ENCODE data around the gene ETV7.

- TF ChIP-seq CTCF (IDR thresholded peaks at IDR 0.05; ENCODE audit: insufficient read depth, low read length, poor library complexity, severe bottlenecking): no peak
- TF ChIP-seq EZH2phosphoT487 (conservative IDR thresholded peaks at IDR 0.05; ENCODE audit: low read length): no peak
Measured at GRCh38 chr6:36331381-36331780, 56.1 kb downstream of the ETV7 start.

Measured in SU-DHL-6 (cell line).